ENCODE data around the gene CLEC10A. TPM values are rescaled to one million over a fixed set of nuclear protein-coding genes. Genes with fewer than 3 reads are reported as not detected.
A peak's percentile ranks its signal among the peaks of the same experiment; 100 is the strongest.

Gene CLEC10A
- total RNA-seq, 1 donor from 2014 or later = 7.7 TPM

- no peaks in the 10 kb centered on the region for H3K27me3 ChIP-seq (ENCODE audit: low read depth)
- DNase-seq (no peak), ATAC-seq (peak; percentile 25 to 32)
- no peaks in the 10 kb centered on the region for H3K36me3 ChIP-seq
- H3K4me1 ChIP-seq = peaks cover 31% of the 10 kb centered on the region
- intact Hi-C loops (cut with DNase I) = no loop called here
- TF ChIP-seq CTCF (IDR thresholded peaks at IDR 0.05) = no peak
- H3K27ac ChIP-seq = peak overlapping the region; percentile 88
- H3K4me3 ChIP-seq = peak overlapping the region; percentile 76
- H3K9me3 ChIP-seq = no peaks in the 10 kb centered on the region
Measured at GRCh38 chr17:7034955-7035590, 45.0 kb downstream of the CLEC10A start.

- ATAC-seq = peak; percentile 40 to 47
- Histone ChIP-seq H3K4me3 (no peak overlapping the region), H3K27me3 (ENCODE audit: low read depth) (no peaks in the 10 kb centered on the region), H3K4me1 (peaks cover 47% of the 10 kb centered on the region), H3K9me3 (no peaks in the 10 kb centered on the region), H3K27ac (peak overlapping the region; percentile 64), H3K36me3 (no peaks in the 10 kb centered on the region)
- DNase-seq = no peak
- TF ChIP-seq CTCF (IDR thresholded peaks at IDR 0.05) = no peak
- intact Hi-C loops (cut with DNase I) = no loop called here
Measured at GRCh38 chr17:7029659-7030058, 50.4 kb downstream of the CLEC10A start.

- Histone ChIP-seq H3K4me3 (no peak overlapping the region), H3K9me3 (no peaks in the 10 kb centered on the region), H3K36me3 (no peaks in the 10 kb centered on the region), H3K4me1 (peaks cover 42% of the 10 kb centered on the region), H3K27me3 (ENCODE audit: low read depth) (no peaks in the 10 kb centered on the region), H3K27ac (peak overlapping the region; percentile 64)
- no peak for TF ChIP-seq CTCF (IDR thresholded peaks at IDR 0.05)
- ATAC-seq (no peak), DNase-seq (no peak)
- intact Hi-C loops (cut with DNase I) = no loop called here
Measured at GRCh38 chr17:7029096-7029495, 51.0 kb downstream of the CLEC10A start.

GRCh38 chr17:7027335-7027734, 52.7 kb downstream of the CLEC10A start:
- Histone ChIP-seq H3K4me1 (peaks cover 48% of the 10 kb centered on the region), H3K9me3 (no peaks in the 10 kb centered on the region), H3K36me3 (no peaks in the 10 kb centered on the region), H3K27ac (peak overlapping the region; percentile 53), H3K27me3 (ENCODE audit: low read depth) (no peaks in the 10 kb centered on the region), H3K4me3 (no peak overlapping the region)
- no peak for DNase-seq
- ATAC-seq = no peak
- no peak for TF ChIP-seq CTCF (IDR thresholded peaks at IDR 0.05)
- intact Hi-C loops (cut with DNase I) = no loop called here

DNA sequence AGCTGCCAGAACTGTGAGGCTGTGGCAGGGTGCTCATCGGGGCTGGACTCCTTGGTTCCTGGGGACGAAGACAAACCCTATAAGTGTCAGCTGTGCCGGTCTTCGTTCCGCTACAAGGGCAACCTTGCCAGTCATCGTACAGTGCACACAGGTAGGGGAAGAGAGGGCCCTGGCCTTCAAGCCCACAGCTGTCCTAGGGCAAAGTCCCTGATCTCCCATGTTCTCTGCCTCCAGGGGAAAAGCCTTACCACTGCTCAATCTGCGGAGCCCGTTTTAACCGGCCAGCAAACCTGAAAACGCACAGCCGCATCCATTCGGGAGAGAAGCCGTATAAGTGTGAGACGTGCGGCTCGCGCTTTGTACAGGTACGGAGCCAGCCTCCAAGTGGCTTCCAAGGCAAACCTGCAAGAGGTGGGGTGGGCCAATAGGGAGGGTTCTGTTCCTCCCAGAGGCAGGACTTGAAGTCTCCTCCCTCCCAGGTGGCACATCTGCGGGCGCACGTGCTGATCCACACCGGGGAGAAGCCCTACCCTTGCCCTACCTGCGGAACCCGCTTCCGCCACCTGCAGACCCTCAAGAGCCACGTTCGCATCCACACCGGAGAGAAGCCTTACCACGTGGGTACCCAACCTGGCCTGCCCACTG, 53.5 kb downstream of the CLEC10A start:
- intact Hi-C loops (cut with DNase I) = no loop called here
- peaks cover 56% of the 10 kb centered on the region for H3K4me1 ChIP-seq
- H3K27ac ChIP-seq = peak overlapping the region; percentile 53
- no peak for TF ChIP-seq CTCF (IDR thresholded peaks at IDR 0.05)
- no peak for DNase-seq
- no peaks in the 10 kb centered on the region for H3K36me3 ChIP-seq
- H3K4me3 ChIP-seq = no peak overlapping the region
- H3K9me3 ChIP-seq = no peaks in the 10 kb centered on the region
- no peaks in the 10 kb centered on the region for H3K27me3 ChIP-seq (ENCODE audit: low read depth)
- no peak for ATAC-seq
